Superior temporal gyrus (tissue), 1 donor: ENCODE results near the gene HECA.
"Not testable (repeated sequence)": the region's sequence is repeated elsewhere in the genome, so short reads cannot be mapped to it uniquely, and the experiment has no call there.

ENCODE experiments used
- DNase-seq: peaks from one replicate; pipeline ENCODE4 v3.0.0-alpha.2; 2016; ENCODE audit errors: extremely low spot score

The HECA gene

GRCh38 chr6:139134817-139135577, at the start of gene HECA:
Gene HECA, plus strand, starts transcription at chr6:139135080. Its CDS starts 317 bp downstream, at chr6:139135397.
- peak; percentile 88 for DNase-seq

GRCh38 chr6:139091826-139092225, 43.1 kb upstream of the HECA start:
- DNase-seq: no peak

GRCh38 chr6:139099984-139100383, 34.9 kb upstream of the HECA start:
- DNase-seq: no peak

GRCh38 chr6:139107051-139107450, 27.8 kb upstream of the HECA start:
- no peak for DNase-seq

GRCh38 chr6:139108378-139108777, 26.5 kb upstream of the HECA start:
- no peak for DNase-seq

- no peak for DNase-seq
These were observed 25.3 kb upstream of the HECA start for GRCh38 chr6:139109558-139109957.

GRCh38 chr6:139112146-139112545, 22.7 kb upstream of the HECA start:
- no peak for DNase-seq

GRCh38 chr6:139112561-139112960, 22.3 kb upstream of the HECA start:
- no peak for DNase-seq

GRCh38 chr6:139114746-139115145, 20.1 kb upstream of the HECA start:
- DNase-seq: no peak

- no peak for DNase-seq
These were observed 18.7 kb upstream of the HECA start for GRCh38 chr6:139115989-139116758.

- no peak for DNase-seq
These were observed 17.1 kb upstream of the HECA start for GRCh38 chr6:139117734-139118133.

- no peak for DNase-seq
These were observed 15.3 kb upstream of the HECA start for GRCh38 chr6:139119552-139119951.

GRCh38 chr6:139122823-139123222, 12.1 kb upstream of the HECA start:
- DNase-seq: not testable (repeated sequence)

- peak; percentile 25 for DNase-seq
These were observed 9.8 kb upstream of the HECA start for GRCh38 chr6:139124887-139125672.

GRCh38 chr6:139126255-139126654, 8.6 kb upstream of the HECA start:
- DNase-seq: peak; percentile 68

- no peak for DNase-seq
These were observed 7.9 kb upstream of the HECA start for GRCh38 chr6:139126931-139127330.

- no peak for DNase-seq
These were observed 5.6 kb upstream of the HECA start for GRCh38 chr6:139129284-139129683.

- DNase-seq: peak; percentile 66
These were observed 3.1 kb upstream of the HECA start for GRCh38 chr6:139131736-139132280.

- peak; percentile 35 for DNase-seq
These were observed 1.4 kb upstream of the HECA start for GRCh38 chr6:139133262-139134063.

- DNase-seq: no peak
These were observed 850 bp upstream of the HECA start for GRCh38 chr6:139134064-139134395.
